Hypothalamus (tissue), 51 donors: ENCODE results near the gene LOC128125822.
"Not testable (repeated sequence)": the region's sequence is repeated elsewhere in the genome, so short reads cannot be mapped to it uniquely, and the experiment has no call there.

Source experiments
- DNase-seq, 51 donors: peaks; one replicate each; lab custom pipeline; 2025; lab: John Stamatoyannopoulos, UW

LOC128125822 gene

GRCh38 chr6:63580704-63580961, 8.4 kb downstream of the LOC128125822 start:
- no peak for DNase-seq

DNA sequence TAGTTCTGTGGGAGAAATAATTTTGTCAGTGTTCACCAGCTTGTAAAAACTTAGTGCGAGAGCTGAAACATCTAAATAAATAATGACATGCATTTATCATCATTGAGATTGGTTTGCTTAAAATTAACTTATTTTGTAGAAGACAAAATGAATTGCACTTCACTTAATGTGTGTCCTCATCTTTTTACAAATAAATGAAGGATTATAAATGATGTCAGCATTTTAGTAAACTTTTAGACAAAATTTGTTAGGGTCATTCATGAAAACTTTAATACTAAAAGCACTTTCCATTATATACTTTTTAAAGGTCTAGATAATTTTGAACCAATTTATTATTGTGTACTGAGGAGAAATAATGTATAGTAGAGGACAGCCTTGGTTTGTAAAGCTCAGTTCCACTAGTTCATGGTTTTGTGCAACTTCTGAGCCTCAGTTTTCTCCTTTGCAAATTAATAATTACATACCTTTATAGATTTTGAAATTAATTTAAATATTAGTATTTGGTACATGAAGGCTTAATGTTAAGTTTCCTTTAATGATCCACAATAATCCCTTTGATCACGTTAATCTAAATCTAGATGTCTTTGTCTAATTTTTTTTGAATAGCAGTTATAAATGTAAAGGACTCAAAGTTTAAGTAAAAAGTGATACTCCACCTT, 9.2 kb downstream of the LOC128125822 start:
- DNase-seq, result no peak

- no peak for DNase-seq
Observed at GRCh38 chr6:63582579-63583231, 10.4 kb downstream of the LOC128125822 start.

GRCh38 chr6:63584125-63584514, 11.8 kb downstream of the LOC128125822 start:
- no peak for DNase-seq

DNA sequence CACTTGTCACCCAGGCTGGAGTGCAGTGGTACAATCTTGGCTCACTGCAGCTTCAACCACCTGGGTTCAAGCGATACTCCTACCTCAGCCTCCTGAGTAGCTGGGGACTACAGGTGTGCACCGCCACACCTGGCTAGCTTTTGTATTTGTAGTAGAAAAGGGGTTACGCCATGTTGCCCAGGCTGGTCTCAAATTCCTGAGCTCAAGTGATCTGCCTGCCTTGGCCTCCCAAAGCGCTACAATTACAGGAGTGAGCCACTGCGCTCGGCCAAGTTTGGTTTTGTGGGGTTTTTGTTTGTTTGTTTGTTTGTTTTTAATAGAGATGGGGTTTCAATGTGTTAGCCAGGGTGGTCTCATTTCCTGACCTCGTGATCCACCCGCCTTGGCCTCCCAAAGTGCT, 12.3 kb downstream of the LOC128125822 start:
- DNase-seq, result no peak

DNA sequence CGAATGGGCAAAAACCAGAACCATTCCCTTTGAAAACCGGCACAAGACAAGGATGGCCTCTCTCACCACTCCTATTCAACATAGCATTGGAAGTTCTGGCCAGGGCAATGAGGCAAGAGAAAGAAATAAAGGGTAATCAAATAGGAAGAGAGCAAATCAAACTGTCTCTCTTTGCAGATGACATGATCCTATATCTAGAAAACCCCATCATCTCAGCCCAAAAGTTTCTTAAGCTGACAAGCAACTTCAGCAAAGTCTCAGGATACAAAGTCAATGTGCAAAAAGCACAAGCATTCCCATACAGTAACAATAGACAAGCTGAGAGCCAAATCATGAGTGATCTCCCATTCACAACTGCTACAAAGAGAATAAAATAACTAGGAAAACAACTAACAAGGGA, 13.4 kb downstream of the LOC128125822 start:
- not testable (repeated sequence) for DNase-seq

DNA sequence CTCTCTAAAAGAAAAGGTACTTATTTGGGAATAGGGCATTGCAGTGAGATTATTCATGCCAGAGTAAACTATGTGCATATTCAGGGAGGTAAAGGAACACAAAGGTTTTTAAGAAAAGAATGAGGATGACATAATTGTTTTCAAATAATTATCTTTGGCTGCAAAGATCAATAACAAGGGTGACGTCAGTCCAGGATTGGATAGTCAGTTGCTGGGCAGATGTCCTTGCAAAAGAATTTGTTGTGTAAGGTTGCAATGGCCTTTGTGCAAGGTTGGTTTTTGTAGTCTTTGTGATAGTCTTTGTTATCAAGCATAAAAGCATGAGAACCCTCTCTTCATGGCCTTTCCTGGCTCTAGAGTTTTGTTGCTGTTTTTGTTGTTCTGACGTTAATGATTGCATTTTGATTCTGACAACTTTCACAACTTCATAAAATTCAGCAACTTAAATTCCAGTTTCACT, 17.7 kb downstream of the LOC128125822 start:
- DNase-seq, result no peak

GRCh38 chr6:63592886-63593285, 20.6 kb downstream of the LOC128125822 start:
- DNase-seq, result no peak

GRCh38 chr6:63597141-63598048, 25.1 kb downstream of the LOC128125822 start:
- DNase-seq, result no peak

- peak in 50 of 51 donors; percentile 5 to 87 (median 42) for DNase-seq
Observed at GRCh38 chr6:63598049-63599036, 26.1 kb downstream of the LOC128125822 start.

DNA sequence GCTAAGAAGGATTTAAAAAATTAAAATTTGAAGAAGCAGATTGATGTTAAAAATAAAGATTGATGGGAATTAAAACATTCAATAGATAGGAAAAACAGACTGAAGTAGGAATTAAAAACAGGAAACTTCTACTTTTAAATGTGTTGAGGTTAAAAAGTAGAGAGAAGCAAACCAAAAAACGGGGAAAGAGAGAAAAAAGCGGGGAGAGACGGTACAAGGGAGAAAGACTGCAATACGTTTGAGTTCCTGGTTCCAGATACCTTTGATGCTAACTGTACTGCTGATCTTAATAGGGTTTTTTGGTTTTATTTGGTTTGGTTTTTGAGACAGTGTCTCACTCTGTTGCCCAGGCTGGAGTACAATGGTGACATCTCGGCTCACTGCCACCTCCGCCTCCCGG, 27.0 kb downstream of the LOC128125822 start:
- no peak for DNase-seq

DNA sequence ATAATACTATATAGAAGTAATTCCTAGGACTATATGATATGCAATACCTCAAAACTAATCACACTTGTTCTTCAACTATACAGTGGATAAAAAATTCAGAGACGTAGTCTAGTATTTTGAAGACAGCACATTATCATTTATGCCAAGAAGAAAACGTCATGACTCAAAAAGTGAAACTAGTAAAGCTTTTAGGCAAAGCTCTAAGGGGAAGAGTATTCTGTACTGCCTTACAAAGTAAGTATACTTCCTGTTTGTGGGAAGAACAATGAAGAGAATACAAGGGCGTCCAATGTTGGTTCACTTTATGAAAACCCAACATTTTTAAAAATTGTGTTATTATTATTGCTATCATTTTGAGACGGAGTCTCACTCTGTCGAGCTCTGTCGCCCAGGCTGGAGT, 27.9 kb downstream of the LOC128125822 start:
- no peak for DNase-seq

- no peak for DNase-seq
Observed at GRCh38 chr6:63609231-63609630, 37.0 kb downstream of the LOC128125822 start.

DNA sequence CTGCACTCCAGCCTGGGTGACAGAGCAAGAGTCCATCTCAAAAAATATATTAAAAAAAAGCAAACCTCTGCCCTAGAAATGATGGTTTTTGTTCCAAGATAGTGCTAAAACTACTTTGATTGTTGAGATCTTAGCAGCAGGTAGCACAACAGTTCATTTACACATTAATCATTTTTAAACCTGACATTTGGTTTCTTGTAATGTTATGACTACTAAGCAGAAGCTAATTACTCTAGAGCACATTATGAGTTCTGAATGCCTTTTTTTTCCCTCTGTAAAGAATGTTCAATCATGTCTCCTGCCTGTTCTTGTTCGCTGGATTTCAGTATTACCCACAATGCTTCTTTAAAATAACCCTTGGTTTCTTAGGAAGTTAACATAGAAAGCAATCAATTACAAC, 38.7 kb downstream of the LOC128125822 start:
- no peak for DNase-seq

DNA sequence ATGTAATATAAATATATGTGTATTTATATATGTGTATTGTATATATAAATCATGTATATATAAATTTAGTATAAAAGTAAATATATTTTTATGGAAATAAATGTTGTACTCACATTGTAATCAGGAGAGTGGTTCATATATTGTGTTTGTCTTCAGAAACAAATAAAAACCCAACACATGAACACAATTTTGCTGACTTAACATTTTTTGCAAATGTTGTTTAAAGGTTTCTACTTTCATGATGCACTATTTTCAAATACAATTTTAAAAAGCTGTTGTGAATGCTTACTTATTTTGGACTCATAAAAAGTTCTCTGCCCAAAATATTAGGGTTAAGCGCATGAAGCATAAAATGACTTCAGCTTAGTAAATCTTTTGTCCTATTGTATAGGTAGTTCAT, 39.3 kb downstream of the LOC128125822 start:
- no peak for DNase-seq

DNA sequence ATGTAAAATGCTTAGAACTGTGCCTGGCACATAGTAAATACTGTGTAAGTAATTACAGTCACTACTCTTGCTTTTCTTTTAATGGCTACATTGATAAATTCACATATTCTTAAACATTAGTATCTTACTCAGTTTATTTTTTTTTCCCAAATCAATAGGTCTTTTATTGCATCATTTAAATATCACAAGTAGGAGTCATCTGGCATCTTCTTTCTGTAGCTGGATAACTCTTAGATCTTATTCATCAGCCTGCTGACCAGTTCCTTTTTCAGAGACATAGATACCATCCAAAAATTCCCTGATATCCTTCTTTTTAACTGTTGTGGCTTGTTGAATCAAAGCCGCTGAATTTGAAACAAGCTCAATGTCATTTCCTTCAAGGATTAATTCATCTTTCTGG, 43.3 kb downstream of the LOC128125822 start:
- DNase-seq, result no peak
